Transverse colon (tissue), 4 donors: ENCODE data around the gene UACA. TPM values are rescaled to one million over a fixed set of nuclear protein-coding genes. Genes with fewer than 3 reads are reported as not detected.

Experiments
- DNase-seq: peaks from one replicate; pipeline ENCODE4 v3.0.0-alpha.2; 2019
- H3K27ac ChIP-seq, 4 donors: fragments of 200-600 bp; sonication (generic); 2 replicates each; pipeline ENCODE4 v1.5.1; 2016 to 2018; ENCODE audit warnings: inconsistent platforms in 4 of 4
- H3K27me3 ChIP-seq: fragments of 200-600 bp; sonication (generic); 2 replicates; pipeline ENCODE4 v1.5.1; 2017; ENCODE audit warnings: inconsistent platforms
- H3K36me3 ChIP-seq, 4 donors: fragments of 200-600 bp; sonication (generic); 2 replicates each; pipeline ENCODE4 v1.5.1; 2017 to 2019; ENCODE audit warnings: inconsistent platforms in 4 of 4
- H3K4me1 ChIP-seq, 4 donors: fragments of 200-600 bp; sonication (generic); 2 replicates each; pipeline ENCODE4 v1.5.1; 2017 to 2020; ENCODE audit warnings: inconsistent platforms in 4 of 4
- H3K4me3 ChIP-seq, 4 donors: fragments of 200-600 bp; sonication (generic); 1 replicate in 1 of 4; 2 replicates in 3 of 4; pipeline versions ENCODE4 v1.5.1 to v1.6.1; 2017 to 2019; ENCODE audit warnings: inconsistent platforms in 4 of 4
- H3K9me3 ChIP-seq, 2 donors: fragments of 200-600 bp; sonication (generic); 2 replicates each; pipeline ENCODE4 v1.5.1; 2017 to 2019; ENCODE audit warnings: inconsistent platforms in 2 of 2
- CTCF ChIP-seq, 5 experiments: fragments of 200-600 bp in 3 of 5; fragments of 450-650 bp in 2 of 5; sonication (generic) in 3 of 5; IDR thresholded peaks; 1 replicate in 2 of 5; 2 replicates in 3 of 5; pipeline ENCODE4 v1.5.1; 2016 to 2017; ENCODE audit warnings: antibody characterized with exemption in 5 of 5, inconsistent platforms in 3 of 5, mild to moderate bottlenecking in 2 of 5, moderate library complexity in 1 of 5
- EP300 ChIP-seq: sonication (generic); formaldehyde crosslinking; IDR thresholded peaks from one replicate; pipeline ENCODE4 v1.6.1; 2017; ENCODE audit warnings: antibody characterized with exemption, low read depth
- POLR2A ChIP-seq: fragments of 450-650 bp; IDR thresholded peaks from one replicate; pipeline ENCODE4 v1.6.1; 2016; ENCODE audit warnings: antibody characterized with exemption, mild to moderate bottlenecking, moderate library complexity
- POLR2AphosphoS5 ChIP-seq, 3 donors: sonication (generic); formaldehyde crosslinking; IDR thresholded peaks; one replicate each; pipeline ENCODE4 v1.6.1; 2016; ENCODE audit warnings: antibody characterized with exemption in 3 of 3
- WGBS, 2 donors: methylation state at CpG; one replicate each; pipeline ENCODE4 v1.1.5; 2018; ENCODE audit warnings: low coverage in 1 of 2; 5-methylcytosine and 5-hydroxymethylcytosine counted together
- in situ Hi-C, 4 donors: fragments of 200-750 bp; cut with MboI; loops; one replicate each; pipeline versions ENCODE4 v1.15.0 to v1.15.1; 2017; ENCODE audit warnings: low sequenced_read_pairs in 3 of 4, low pct_ligation_motif_present in 1 of 4, low pct_unique_long_range_greater_than_20kb in 1 of 4
- intact Hi-C: fragments of 100-400 bp; cut with DNase I; formaldehyde crosslinking; loops from one replicate; pipeline ENCODE4 v1.15.1; 2023; ENCODE audit warnings: low total_unique reads
- total RNA-seq, 4 donors: library from RNA; depleted of rRNA; stranded (reverse); fragments of >200 nt; gene quantifications; one replicate each; pipeline ENCODE4 v1.1.0, GENCODE V29; 2016

UACA gene
- total RNA-seq, 4 donors from 2014 or later = 19.5 to 90.5 (median 40.8) TPM

- WGBS, 2 donors = 27 to 35% methylated on average over 2 of the region's 2 CpGs
- H3K27ac ChIP-seq = peak overlapping the region in 3 of 4 donors; percentile 24 to 53 (median 41)
Measured at GRCh38 chr15:70714015-70714414, 49.3 kb downstream of the UACA start.

GRCh38 chr15:70712271-70712670 lies 51.1 kb downstream of the UACA start:
- Histone ChIP-seq H3K4me3 (no peak overlapping the region), H3K9me3 (no peaks in the 10 kb centered on the region), H3K27ac (no peak overlapping the region), H3K27me3 (no peaks in the 10 kb centered on the region), H3K4me1 (peaks cover 18 to 40% (median 33%) of the 10 kb centered on the region in 4 donors), H3K36me3 (no peaks in the 10 kb centered on the region)
- intact Hi-C loops = no loop called here
- in situ Hi-C loops = no loop called here
- TF ChIP-seq CTCF (IDR thresholded peaks at IDR 0.05) (no peak), EP300 (no peak), POLR2A (no peak), POLR2AphosphoS5 (IDR thresholded peaks at IDR 0.05) (no peak)
- no peak for DNase-seq
- 76 to 81% methylated on average over 3 of the region's 3 CpGs for WGBS, 2 donors

More at GRCh38 chr15:70714015-70714414, 49.3 kb downstream of the UACA start:
- Histone ChIP-seq H3K4me3 (no peak overlapping the region), H3K36me3 (no peaks in the 10 kb centered on the region), H3K27me3 (no peaks in the 10 kb centered on the region), H3K9me3 (no peaks in the 10 kb centered on the region), H3K4me1 (peaks cover 18 to 52% (median 38%) of the 10 kb centered on the region in 4 donors)
- no peak for DNase-seq
- in situ Hi-C loops = no loop called here
- TF ChIP-seq POLR2AphosphoS5 (IDR thresholded peaks at IDR 0.05) (no peak), EP300 (no peak), POLR2A (no peak)
- intact Hi-C loops = no loop called here

- H3K36me3 ChIP-seq = no peaks in the 10 kb centered on the region
- in situ Hi-C loops = no loop called here
- intact Hi-C loops = no loop called here
- H3K9me3 ChIP-seq = no peaks in the 10 kb centered on the region
- no peaks in the 10 kb centered on the region for H3K27me3 ChIP-seq
- WGBS, 2 donors = 98% methylated on average over 5 of the region's 5 CpGs; no CpG with 5 or more reads in 1 of the 2 donors
- TF ChIP-seq EP300 (no peak), CTCF (IDR thresholded peaks at IDR 0.05) (no peak), POLR2A (no peak)
- H3K4me3 ChIP-seq = no peak overlapping the region
- no peak for DNase-seq
- H3K27ac ChIP-seq = no peak overlapping the region
- peaks cover 9 to 24% (median 20%) of the 10 kb centered on the region in 4 donors for H3K4me1 ChIP-seq
Measured at GRCh38 chr15:70710714-70711113, 52.6 kb downstream of the UACA start.

GRCh38 chr15:70708839-70709238 lies 54.5 kb downstream of the UACA start:
- no peak overlapping the region for H3K4me3 ChIP-seq
- WGBS, 2 donors = 76 to 83% methylated on average over 3 of the region's 3 CpGs
- H3K9me3 ChIP-seq = no peaks in the 10 kb centered on the region
- DNase-seq = no peak
- H3K27ac ChIP-seq = no peak overlapping the region
- no peaks in the 10 kb centered on the region for H3K27me3 ChIP-seq
- H3K36me3 ChIP-seq = no peaks in the 10 kb centered on the region
- in situ Hi-C loops = no loop called here
- TF ChIP-seq POLR2AphosphoS5 (IDR thresholded peaks at IDR 0.05) = no peak
- TF ChIP-seq CTCF (IDR thresholded peaks at IDR 0.05) = no peak
- TF ChIP-seq EP300 = no peak
- TF ChIP-seq POLR2A = no peak
- intact Hi-C loops = no loop called here
- peaks cover 0 to 10% (median 5%) of the 10 kb centered on the region in 4 donors for H3K4me1 ChIP-seq
